ENCODE data around the gene ACAA2.
A peak's percentile ranks its signal among the peaks of the same experiment; 100 is the strongest.
"Not testable (repeated sequence)": the region's sequence is repeated elsewhere in the genome, so short reads cannot be mapped to it uniquely, and the experiment has no call there.

The ACAA2 gene

DNA sequence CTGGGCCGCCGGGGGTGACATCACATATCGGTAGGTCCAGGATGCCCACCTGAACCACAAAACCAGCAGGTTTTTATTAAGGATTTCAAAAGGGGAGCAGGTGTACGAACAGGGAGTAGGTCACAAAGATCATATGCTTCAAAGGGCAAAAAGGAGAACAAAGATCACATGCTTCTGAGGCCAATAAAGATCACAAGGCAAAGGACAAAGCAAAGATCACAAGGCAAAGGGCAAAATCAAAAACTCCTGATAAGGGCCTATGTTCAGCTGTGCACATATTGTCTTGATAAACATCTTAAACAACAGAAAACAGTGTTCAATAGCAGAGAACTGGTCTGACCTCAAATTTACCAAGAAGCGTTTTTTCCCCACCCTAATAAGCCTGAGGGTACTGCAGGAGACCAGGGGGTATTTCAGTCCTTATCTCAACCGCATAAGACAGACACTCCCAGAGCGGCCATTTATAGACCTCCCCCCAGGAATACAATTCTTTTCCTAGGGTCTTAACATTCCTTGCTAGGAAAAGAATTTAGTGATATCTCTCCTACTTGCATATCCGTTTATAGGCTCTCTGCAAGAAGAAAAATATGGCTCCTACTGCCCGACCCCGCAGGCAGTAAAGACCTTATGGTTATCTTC is 4.7 kb downstream of the ACAA2 start:
- DNase-seq: not testable (repeated sequence)

DNA sequence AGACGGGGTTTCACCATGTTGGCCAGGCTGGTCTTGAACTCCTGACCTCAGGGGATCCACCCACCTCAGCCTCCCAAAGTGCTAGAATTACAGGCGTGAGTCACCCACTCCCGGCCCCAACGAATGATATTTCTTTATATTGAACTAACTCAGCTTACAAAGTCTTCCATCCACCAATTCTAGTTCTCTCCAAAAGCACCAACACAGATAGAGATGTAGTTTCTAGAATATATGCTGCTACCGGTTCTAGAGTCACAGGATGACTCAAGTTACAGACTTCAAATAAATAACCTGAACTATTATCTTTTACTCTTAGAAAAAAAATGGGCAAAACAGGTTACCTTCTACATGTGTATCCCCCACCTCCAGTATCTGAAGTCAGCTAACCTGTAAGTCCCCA is 9.2 kb downstream of the ACAA2 start:
- no peak for DNase-seq

DNA sequence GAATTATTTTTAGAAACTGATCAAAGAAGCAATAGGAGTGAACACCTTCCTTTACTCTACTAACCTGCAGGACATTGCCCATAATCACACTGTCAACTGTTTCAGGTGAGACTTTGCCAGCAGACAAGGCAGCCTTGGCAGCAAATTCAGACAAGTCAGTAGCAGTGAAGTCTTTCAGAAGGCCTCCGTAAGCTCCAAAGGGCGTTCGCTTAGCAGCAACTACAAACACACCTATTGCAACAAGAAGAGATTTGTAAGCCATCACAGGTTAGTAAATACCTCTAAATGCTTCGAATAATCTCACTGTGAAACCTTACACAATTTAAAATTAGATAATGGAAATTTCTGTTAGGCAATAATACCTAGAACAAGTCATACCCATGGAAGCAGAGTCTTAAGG is 10.7 kb downstream of the ACAA2 start:
- no peak for DNase-seq

DNA sequence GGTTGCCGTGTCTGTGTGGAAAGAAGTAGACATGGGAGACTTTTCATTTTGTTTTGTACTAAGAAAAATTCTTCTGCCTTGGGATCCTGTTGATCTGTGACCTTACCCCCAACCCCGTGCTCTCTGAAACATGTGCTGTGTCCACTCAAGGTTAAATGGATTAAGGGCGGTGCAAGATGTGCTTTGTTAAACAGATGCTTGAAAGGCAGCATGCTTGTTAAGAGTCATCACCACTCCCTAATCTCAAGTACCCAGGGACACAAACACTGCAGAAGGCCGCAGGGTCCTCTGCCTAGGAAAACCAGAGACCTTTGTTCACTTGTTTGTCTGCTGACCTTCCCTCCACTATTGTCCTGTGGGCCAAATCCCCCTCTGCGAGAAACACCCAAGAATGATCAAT is 12.8 kb downstream of the ACAA2 start:
- DNase-seq: not testable (repeated sequence)

DNA sequence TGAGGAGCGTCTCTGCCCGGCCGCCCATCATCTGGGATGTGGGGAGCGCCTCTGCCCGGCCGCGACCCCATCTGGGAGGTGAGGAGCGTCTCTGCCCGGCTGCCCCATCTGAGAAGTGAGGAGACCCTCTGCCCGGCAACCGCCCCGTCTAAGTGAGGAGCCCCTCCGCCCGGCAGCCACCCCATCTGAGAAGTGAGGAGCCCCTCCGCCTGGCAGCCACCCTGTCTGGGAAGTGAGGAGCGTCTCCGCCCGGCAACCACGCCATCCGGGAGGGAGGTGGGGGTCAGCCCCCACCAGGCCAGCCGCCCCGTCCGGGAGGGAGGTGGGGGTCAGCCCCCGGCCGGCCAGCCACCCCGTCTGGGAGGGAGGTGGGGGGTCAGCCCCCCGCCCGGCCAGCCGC is 13.5 kb downstream of the ACAA2 start:
- DNase-seq: not testable (repeated sequence)

DNA sequence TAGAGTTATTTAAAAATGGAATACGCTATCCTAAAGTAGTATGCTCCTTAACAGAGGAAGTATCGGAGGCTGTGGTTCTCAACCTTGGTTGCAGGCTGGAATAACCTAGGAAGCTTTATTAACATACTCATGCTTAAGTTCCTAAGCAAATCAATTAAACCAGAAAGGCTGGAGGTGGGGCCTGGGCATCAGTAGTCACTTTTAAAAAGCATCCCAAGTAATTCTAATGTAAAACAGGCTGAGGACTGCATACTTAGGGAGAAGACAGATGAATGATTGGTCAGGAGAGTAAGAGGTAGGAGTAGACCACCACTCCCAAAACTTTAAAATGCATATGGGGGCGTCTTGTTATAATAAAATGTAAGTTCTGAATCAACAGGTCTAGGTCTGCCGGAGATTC is 15.3 kb downstream of the ACAA2 start:
- DNase-seq: no peak

DNA sequence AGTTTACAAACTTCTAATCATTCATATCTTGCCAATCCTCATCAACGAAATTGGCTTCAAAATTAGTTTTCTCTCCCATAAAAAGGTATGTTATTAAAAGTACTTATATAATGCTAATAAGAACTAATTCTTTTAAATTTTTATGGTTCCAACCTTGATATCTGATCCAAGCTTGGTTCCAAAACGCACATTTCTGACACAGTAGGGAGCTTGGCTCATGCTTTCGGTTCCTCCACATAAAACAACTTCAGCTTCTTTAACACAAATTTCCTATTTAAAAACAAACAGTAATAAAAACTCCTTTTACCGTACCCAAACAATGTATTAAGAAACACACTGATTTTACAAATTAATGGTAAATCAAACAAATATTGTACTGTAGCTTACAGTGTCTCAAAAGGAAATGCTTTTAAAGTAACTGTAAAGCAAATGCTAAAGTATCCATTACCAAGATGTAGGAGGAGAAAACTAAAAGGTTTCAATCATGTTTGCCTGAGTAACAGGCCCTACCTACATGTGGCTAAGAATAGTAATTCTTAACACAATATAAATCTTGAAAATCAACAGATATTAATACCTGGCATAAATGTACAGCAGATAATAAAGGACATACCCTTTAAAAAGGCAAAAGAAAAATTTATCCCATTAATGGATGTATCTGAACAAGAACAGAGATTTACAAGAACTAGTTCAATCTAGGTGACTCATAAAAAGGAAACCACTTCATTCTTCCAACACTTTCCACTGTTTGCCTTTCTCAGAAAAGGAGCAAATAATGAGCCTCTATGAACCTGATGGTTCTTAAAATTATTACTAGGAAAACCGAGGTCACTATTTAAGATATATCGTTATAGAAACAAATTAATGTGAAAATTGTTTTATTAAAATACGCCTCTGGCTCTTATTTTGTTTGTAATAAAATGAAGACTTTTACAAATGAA is 17.5 kb downstream of the ACAA2 start:
- DNase-seq: no peak

DNA sequence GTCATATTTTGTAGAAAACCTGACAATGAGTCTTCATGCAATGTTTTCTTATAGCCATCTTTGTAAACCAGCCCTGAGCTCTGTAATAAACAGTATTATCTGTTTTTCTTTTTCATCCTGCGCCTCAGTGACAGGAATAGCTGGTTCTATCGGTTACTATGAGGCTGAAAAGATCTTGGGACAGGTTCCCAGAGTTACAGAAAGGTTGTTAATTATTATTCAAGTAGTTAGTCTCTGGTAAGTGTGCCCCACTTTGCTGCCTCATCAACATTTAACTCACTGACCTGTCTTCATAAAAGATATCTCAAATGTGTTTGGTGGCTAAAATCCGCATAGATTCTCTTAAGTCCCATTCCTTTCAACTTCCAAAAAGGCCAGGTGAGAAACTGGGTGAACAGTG is 18.6 kb downstream of the ACAA2 start:
- DNase-seq: no peak

DNA sequence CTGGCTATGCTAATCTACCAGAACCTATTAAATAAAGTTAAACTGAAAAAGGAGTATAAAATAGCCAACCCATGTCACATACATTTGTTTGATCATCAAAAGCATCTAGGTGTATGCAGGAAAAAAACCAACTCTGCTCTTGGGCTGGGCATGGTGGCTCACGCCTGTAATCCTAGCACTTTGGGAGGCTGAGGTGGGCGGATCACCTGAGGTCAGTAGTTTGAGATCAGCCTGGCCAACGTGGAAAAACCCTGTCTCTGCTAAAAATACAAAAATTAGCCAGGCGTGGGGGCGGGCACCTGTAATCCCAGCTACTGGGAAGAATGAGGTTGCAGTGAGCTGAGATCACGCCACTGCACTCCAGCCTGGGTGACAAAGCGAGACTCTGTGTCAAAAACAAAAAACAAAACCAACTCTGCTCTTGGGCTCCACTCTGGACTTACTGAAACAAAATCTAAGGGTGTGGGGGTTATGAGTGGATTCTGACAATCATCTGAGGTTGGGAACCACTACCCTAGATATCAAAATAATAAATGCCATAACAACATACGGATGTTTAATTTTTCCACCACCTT is 23.7 kb downstream of the ACAA2 start:
- DNase-seq: not testable (repeated sequence)

DNA sequence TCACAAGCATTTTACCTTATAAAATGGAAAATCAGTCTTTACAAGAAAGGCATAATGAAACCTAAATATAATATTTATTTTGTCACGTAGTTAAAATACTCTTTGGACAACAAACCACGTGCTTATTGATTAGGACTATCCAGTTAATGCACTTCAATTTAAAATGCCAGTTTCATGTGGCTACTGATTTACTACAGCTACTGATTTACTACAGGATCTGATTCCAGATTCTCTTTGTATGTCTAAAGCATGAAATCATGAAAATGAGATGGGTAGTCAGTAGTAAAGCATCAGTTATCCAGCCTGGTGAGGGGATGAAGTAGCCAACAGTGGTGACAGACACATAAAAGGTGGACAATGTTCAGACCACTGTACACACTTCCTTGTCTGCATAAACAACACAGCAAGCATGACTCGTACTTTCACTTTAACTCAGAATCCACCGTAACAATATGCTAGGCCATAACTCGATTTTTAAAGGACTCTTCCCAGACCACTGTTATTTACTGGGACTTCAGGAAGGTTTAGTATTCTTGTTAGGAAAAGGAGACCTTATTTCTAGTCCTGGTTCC is 24.9 kb downstream of the ACAA2 start:
- DNase-seq: no peak

DNA sequence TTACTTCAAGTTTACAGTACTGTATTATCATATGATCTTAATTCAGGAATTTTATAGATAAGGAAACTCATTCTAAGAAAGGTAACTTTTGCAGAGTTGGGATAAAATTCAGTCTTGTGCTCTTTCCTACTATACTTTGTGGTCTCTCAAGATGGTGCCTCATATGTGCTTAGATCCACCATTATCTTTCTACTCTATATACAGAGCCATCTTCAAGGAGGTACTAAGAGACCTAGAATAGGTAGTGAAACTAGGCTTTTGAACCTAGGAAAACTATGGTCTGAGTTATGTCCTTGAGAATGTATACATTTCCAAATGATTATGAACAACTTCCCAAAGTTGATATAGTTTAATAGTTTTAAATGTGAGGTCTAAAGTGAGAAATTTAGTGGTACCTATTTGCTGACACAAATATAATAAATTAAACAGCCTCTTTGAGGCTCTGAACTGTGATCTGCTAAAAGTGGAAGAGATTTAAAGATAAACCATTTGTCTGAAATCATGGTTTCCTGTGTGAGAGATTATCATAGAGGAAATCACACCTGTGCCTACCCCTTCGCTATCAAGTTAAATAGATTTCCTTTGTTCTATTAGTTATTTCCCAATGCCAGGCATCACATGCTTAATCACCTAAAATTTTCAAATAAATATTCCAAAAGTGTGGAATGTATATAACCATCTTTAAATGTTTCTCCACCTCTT is 27.2 kb downstream of the ACAA2 start:
- DNase-seq: no peak

DNA sequence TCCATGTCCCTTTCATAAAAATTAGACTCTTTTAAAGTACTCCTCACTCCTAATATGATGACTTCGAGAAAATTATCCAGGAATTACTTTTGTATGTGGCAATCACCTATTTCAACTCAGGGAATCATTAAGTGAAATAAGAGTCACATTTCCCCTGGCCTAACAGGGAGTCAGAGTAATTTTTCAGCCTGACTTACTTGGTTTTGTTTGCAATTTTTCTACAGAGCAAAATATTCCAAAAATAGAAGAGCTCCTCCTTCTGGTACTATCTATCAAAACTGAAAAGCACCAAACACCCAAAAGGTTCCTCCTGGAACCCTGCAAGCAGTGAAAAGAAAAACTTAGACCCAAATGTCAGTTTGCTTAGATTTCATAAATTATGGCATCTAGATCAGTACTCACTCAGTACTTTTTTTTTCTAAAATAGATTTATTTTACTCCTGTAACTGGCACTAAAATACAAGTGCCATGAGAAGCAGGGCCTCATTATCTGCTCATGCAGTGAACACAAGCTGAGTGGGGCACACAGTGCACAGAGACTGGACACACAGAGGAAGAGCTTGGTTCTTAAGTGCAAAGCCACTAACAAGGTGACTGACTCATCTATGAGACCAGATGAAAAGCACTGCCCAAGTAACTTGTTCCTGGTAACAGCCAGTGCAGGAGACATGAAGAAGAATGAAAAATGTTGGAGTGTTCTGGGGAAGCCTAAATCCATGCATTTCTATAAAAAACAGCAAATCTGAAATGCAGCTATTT is 28.7 kb downstream of the ACAA2 start:
- no peak for DNase-seq

DNA sequence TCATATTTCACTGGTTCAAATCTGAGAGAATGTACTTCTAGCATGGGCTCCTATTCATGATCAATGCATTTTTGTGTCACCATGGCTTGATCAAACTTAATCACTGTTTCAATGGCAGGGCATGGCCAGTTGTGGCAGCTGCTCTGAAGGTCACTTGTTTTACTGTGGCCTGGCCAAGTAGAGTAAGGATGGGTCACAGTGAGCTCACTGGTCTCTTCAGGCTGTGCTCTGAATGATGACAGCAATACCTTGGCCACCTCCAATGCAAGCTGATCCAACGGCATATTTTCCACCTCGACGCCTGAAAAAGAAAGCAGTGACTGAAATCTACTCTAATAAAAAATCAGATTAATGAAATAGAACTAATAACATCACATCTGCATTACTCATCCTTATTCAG is 29.7 kb downstream of the ACAA2 start:
- DNase-seq: not testable (repeated sequence)

DNA sequence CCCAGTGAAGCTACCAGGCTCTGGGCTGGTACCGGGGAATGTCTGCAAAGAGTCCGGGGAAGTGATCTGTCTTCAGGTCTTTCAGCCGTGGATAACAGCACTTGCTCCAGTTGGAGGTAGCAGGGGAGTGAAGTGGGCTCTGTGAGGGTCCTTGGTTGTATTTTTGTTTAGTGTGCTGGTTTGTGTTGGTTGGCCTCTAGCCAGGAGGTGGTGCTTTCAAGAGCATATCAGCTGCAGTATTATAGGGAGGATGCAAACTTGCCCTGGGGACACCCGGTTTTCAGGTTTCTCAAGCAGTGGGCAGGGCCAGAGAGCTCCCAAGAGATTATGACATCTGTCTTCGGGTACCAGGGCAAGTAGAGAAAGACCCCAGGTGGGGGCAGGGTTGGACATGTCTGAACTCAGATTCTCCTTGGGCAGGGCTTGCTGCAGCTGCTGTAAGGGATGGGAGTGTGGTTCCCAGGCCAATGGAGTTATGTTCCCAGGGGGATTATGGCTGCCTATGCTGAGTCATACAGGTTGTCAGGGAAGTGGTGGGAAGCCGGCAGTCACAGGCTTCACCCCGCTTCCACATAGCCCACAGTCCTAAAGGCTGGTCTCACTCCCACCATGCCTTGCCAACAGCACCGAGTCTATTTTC is 34.4 kb downstream of the ACAA2 start:
- no peak for DNase-seq

DNA sequence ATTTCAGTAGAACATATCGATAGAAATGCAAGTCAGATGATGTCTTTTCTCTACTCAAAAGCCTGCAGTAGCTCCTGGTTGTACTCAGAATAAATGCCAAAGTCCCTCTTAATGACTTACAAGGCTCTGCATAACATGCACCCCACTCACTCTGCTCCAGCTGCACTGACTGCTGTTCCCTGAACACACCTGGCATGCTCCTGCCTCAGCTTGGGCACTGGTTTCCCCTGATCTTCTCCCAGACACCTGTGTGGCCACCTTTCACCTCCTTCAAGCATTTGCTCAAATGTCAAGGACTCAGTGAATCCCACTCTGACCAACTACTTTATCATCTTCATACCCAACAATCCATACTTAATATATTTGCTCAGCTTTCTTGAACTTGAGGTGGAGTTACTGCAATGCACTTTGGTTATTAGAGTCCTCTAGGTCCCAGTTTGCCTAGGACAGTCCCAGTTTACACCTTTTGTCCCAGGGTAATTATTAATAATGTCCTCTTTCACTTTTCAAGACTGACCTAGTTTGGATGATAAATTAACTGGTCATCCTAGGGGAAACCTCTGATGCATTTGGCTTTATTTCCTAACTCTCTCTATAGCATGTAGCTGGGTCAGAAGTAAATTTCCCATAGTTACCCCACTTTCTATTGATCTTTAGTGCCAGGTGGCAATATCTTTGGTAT is 44.1 kb downstream of the ACAA2 start:
- DNase-seq: no peak

DNA sequence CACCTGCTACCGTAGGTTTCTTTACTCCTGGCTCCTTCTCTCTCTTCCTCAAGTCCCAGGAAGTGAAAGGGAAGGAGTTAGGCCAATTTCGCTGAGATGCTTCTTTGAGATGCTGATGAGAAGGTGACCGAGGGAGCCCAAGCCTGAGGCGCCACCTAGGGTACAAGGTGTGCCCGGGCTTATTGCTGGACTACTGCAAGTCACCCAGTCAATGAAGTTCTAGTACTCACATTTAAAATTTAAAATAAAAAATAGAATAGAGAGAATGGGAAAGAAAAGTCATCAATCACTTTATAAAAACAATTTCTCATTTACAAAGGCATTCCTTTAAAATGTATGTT is 45.3 kb downstream of the ACAA2 start:
- peak; percentile 80 for DNase-seq

DNA sequence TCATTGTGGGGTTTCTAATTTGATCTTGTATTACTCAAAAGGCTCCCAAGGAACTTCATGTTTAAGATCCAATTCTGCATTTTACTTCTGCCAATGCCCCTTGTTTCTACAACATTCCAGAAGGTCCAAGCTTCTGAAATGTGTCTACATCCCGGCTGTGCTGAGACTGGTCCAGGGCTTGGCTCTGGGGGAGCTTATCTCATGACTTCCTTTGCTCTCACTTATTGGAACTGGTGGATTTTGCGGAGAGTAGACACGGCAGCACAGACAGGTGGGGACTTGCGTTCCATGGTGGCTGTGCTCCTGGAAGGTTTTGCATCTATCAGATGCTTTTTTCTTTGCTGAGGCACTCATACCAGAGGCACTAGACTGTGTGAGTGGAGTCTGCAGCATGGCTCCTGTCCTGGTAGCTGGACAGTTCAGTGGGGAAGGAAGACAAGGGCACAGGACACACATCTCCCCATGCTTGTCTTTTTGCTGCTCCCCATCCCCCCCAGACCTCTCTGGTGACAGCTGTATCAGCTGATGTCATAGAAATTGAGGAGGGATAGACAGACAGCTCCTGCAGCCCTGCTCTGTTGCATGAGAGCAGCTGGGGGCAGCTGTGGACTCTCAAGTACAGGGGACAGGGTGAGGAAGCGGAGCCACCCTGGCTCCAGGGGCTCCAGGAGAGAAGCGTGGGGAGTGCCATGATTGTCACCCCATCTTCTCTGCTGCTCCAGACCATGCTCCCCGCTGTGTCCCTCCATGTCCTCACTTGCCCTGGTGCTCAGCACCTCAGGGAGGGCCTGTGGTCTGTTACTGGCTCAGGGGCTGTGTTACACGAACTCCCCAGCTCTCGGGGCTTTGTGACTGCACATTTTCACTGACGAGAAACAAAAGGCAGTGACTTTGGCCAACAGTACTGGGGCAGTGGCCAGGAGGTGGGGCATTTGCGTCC is 46.0 kb downstream of the ACAA2 start:
- DNase-seq: no peak

DNA sequence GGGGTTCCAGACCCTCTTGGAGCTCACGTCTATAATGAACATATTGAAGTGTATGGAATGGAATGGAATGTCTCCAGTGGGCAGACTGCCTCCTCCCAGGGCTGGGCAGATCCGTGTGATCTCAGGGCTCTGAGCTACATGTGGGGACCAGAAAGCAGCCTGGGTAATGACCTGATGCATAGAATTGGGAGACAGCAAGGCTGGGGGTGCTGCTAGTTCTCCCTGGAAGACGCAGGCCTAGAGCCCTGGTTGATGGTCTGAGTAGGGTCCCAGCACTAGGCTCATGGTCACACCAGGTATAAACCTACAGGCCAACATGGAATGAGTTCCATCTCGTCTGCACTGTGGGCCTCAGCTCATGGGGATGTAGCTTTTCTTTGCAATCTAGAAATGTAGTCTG is 46.7 kb downstream of the ACAA2 start:
- DNase-seq: no peak

DNA sequence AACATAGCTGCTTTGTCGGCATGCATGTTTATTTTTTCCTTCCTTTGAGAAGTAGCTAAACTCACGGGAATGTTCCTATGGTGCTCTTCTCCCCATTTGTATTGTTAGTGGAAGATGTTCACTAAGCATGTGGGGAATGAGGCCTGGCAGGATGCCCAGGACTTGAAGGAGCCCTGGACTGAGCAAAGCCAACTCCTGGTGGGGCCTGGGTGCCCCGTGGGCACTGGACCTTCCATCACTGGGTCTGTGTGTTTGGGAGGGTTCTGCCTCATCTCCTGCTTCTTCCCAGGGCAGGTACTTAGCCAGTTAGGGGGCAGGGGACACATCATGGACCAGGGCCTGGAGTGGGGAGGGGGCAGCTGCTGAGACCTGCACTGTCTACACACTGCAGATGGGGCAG is 49.3 kb downstream of the ACAA2 start:
- DNase-seq: no peak

DNA sequence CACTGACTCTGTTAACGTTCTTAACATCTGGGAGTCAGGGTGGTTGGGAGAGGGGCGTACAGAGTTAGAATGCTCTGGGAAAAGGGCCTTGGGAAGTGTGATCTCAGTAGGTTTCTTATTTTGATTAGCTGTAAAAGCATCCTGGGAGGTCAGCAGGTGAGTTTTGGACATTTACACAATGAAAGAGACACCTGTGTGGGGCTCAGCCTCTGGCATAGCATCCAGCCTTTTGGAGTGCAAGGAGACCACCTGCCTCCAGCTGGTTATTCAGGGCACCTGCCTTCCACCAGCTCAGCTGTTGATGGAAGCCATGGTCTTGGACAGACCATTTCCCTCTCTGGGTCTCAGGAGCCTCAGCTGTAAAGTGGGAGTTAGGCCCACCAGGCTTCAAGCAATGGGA is 49.7 kb downstream of the ACAA2 start:
- DNase-seq: peak; percentile 64

All from NCI-H146 (cell line).